Activated CD4-positive, alpha-beta T cell treated with anti-CD3 and anti-CD28 coated beads, Interleukin-10, Interleukin-2, amounts not matched to agents 100 ng/mL and 50 ng/mL, durations not matched to agents 16 hours and 8 hours (primary cell): ENCODE measurements around the gene APOD.
A peak's percentile ranks its signal among the peaks of the same experiment; 100 is the strongest.

Source experiments
- DNase-seq: peaks from one replicate; pipeline ENCODE4 v3.0.0-alpha.2; 2020

APOD gene

GRCh38 chr3:195522254-195523023 lies 61.3 kb downstream of the APOD start:
- DNase-seq: peak; percentile 39
